K562 (cell line): Measurements from ENCODE around the gene TELO2. TPM values are rescaled to one million over a fixed set of nuclear protein-coding genes. Genes with fewer than 3 reads are reported as not detected.

Experiments used
- ATAC-seq: fragments of 200-7000 bp; cut with Tn5 transposase; 3 replicates; pipeline ENCODE4 v1.9.1; 2020; ENCODE audit warnings: moderate library complexity
- BruUV-seq: library from RNA; stranded (reverse); fragments of 400-500 nt; replicated peaks from 2 replicates; lab custom pipeline; 2021; lab: Mats Ljungman, UMichigan
- CTCF ChIA-PET: fragments of 300-600 bp; formaldehyde crosslinking; extraction: SDS; loops from one replicate; lab custom pipeline; 2021; ENCODE audit warnings: low intra/inter-chr PET ratio; lab: Yijun Ruan, JAX
- POLR2A ChIA-PET: fragments of 300-600, 350-650 bp; sonication (Branson Sonifier 250); formaldehyde crosslinking; extraction: SDS; loops from one replicate; lab custom pipeline; 2021; ENCODE audit warnings: antibody characterized with exemption, inconsistent platforms; lab: Yijun Ruan, JAX
- DNase-seq, 4 experiments: peaks; one replicate each; pipeline versions ENCODE4 v3.0.0 to v3.0.0-alpha.2; 2011 to 2018; ENCODE audit warnings: low spot score in 3 of 4, mixed read lengths in 3 of 4; ENCODE audit errors: extremely low read depth in 1 of 4
- FAIRE-seq: peaks from 2 replicates; lab custom pipeline; 2011; peaks lifted over from hg19 to GRCh38; lab: Jason Lieb, UNC
- H2AFZ ChIP-seq: 2 replicates; pipeline ENCODE4 v1.6.0; 2011; ENCODE audit warnings: low read depth, low read length, control low read depth, inconsistent platforms
- H3K27ac ChIP-seq: fragments of 200-600 bp; 3 replicates; pipeline ENCODE4 v1.8.0; 2011; ENCODE audit warnings: low read depth, mild to moderate bottlenecking, control low read depth, inconsistent platforms, low read length, moderate library complexity, mixed read lengths; ENCODE audit errors: extremely low read depth
- H3K27me3 ChIP-seq, 2 experiments: fragments of 300-600 bp in 1 of 2; 2 replicates in 1 of 2; 3 replicates in 1 of 2; pipeline versions ENCODE4 v1.6.0 to v1.8.0; 2011; ENCODE audit warnings: inconsistent platforms in 2 of 2, low read length in 2 of 2, mild to moderate bottlenecking in 1 of 2, mixed read lengths in 1 of 2, moderate library complexity in 1 of 2; ENCODE audit not compliant: control insufficient read depth in 2 of 2, insufficient read depth in 2 of 2
- H3K36me3 ChIP-seq: fragments of 300-600 bp; 3 replicates; pipeline ENCODE4 v1.8.0; 2011; ENCODE audit warnings: mild to moderate bottlenecking, low read length, inconsistent platforms; ENCODE audit not compliant: control insufficient read depth, insufficient read depth
- H3K4me1 ChIP-seq, 2 experiments: fragments of 200-600 bp in 1 of 2; replicated peaks in 1 of 2; 2 replicates in 1 of 2; 3 replicates in 1 of 2; pipeline versions ENCODE4 v1.5.1 to v1.8.0; 2011; ENCODE audit warnings: inconsistent platforms in 2 of 2, low read length in 2 of 2, mild to moderate bottlenecking in 1 of 2, mixed read lengths in 1 of 2, moderate library complexity in 1 of 2; ENCODE audit not compliant: control insufficient read depth in 2 of 2, insufficient read depth in 2 of 2
- H3K4me2 ChIP-seq: 2 replicates; pipeline ENCODE4 v1.6.1; 2011; ENCODE audit warnings: low read length, control low read depth, inconsistent platforms, mixed read lengths; ENCODE audit not compliant: insufficient read depth
- H3K4me3 ChIP-seq: fragments of 200-600 bp; sonication (generic), shearing (Covaris generic); 2 replicates; pipeline ENCODE4 v1.5.1; 2016; ENCODE audit warnings: control low read depth, inconsistent platforms
- H3K79me2 ChIP-seq: fragments of 200-600 bp; 3 replicates; pipeline ENCODE4 v1.8.0; 2011; ENCODE audit warnings: low read length, inconsistent platforms; ENCODE audit not compliant: control insufficient read depth, insufficient read depth
- H3K9ac ChIP-seq, 2 experiments: 2 replicates each; pipeline versions ENCODE4 v1.6.0 to v1.6.1; 2011; ENCODE audit warnings: low read depth in 2 of 2, low read length in 2 of 2, control low read depth in 1 of 2, inconsistent platforms in 1 of 2, mild to moderate bottlenecking in 1 of 2, mixed read lengths in 1 of 2; ENCODE audit not compliant: insufficient read depth in 1 of 2
- H3K9me1 ChIP-seq: one replicate; pipeline ENCODE4 v1.6.0; 2011; ENCODE audit warnings: inconsistent platforms, mild to moderate bottlenecking, low read length, moderate library complexity; ENCODE audit not compliant: control insufficient read depth, insufficient read depth
- H3K9me3 ChIP-seq: replicated peaks from 2 replicates; pipeline ENCODE4 v1.5.1; 2011; ENCODE audit warnings: low read depth, low read length, inconsistent platforms; ENCODE audit not compliant: control insufficient read depth, insufficient read depth
- H4K20me1 ChIP-seq: replicated peaks from 2 replicates; pipeline ENCODE4 v1.6.1; 2011; ENCODE audit warnings: low read length, inconsistent platforms, mixed read lengths; ENCODE audit not compliant: control insufficient read depth, insufficient read depth
- ATF6 ChIP-seq: sonication (generic); formaldehyde crosslinking; IDR thresholded peaks from 2 replicates; pipeline ENCODE4 v1.4.0; 2020; ENCODE audit warnings: mild to moderate bottlenecking, missing genetic modification reagents
- ELK3 ChIP-seq: fragments of 450-650 bp; formaldehyde crosslinking; IDR thresholded peaks from 2 replicates; pipeline ENCODE4 v1.4.0; 2020; ENCODE audit warnings: mild to moderate bottlenecking
- ERF ChIP-seq: fragments of 450-650 bp; formaldehyde crosslinking; IDR thresholded peaks from 2 replicates; pipeline ENCODE4 v1.4.0; 2020; ENCODE audit warnings: mild to moderate bottlenecking, mixed read lengths
- GABPB2 ChIP-seq: fragments of 250-450 bp; sonication (Bioruptor Pico); conservative IDR thresholded peaks from 2 replicates; pipeline ENCODE4 v1.5.1; 2021; ENCODE audit warnings: mild to moderate bottlenecking
- NFIX ChIP-seq: fragments of 250-450 bp; sonication (Bioruptor Pico); IDR thresholded peaks from 2 replicates; pipeline ENCODE4 v1.4.0; 2020; ENCODE audit warnings: low read depth, mild to moderate bottlenecking, moderate library complexity
- POLR3A ChIP-seq: IDR thresholded peaks from 2 replicates; pipeline ENCODE4 v1.6.1; 2011; ENCODE audit warnings: borderline replicate concordance, mild to moderate bottlenecking, moderate library complexity; ENCODE audit not compliant: insufficient read length, insufficient read depth; ENCODE audit errors: extremely low read depth
- TSC22D4 ChIP-seq: fragments of 450-650 bp; IDR thresholded peaks from 2 replicates; pipeline ENCODE4 v1.6.1; 2016; ENCODE audit warnings: missing genetic modification characterization, missing biosample characterization, control low read depth
- ZC3H4 ChIP-seq: sonication (generic); formaldehyde crosslinking; IDR thresholded peaks from 2 replicates; pipeline ENCODE4 v1.9.0; 2021; ENCODE audit warnings: missing genetic modification reagents, borderline replicate concordance
- ZNF3 ChIP-seq: fragments of 250-450 bp; sonication (Bioruptor Pico); IDR thresholded peaks from 2 replicates; pipeline ENCODE4 v1.5.0; 2021; ENCODE audit warnings: mild to moderate bottlenecking, moderate library complexity
- ZNF507 ChIP-seq: conservative IDR thresholded peaks from 2 replicates; pipeline ENCODE4 v1.6.1; 2017; ENCODE audit warnings: missing genetic modification characterization, missing compliant biosample characterization
- ZNF57 ChIP-seq: fragments of 450-650 bp; formaldehyde crosslinking; IDR thresholded peaks from 2 replicates; pipeline ENCODE4 v1.4.0; 2020; ENCODE audit warnings: mild to moderate bottlenecking, moderate library complexity
- WGBS: fragments of 100-300 bp; shearing (Covaris generic); methylation state at CpG from one replicate; pipeline ENCODE4 v1.1.6; 2016; ENCODE audit warnings: low coverage, mixed read lengths; ENCODE audit not compliant: insufficient coverage; ENCODE audit errors: missing lambda C conversion rate; 5-methylcytosine and 5-hydroxymethylcytosine counted together
- in situ Hi-C: fragments of 300-500 bp; cut with MboI; formaldehyde crosslinking; loops from 4 replicates; pipeline ENCODE4 v1.15.0; 2018; ENCODE audit warnings: inconsistent platforms, mixed read lengths
- intact Hi-C: fragments of 100-400 bp; cut with micrococcal nuclease; formaldehyde crosslinking; loops from 2 replicates; pipeline ENCODE4 v1.14.2; 2022
- polyA plus RNA-seq, 8 experiments: library from polyadenylated mRNA; depleted of rRNA in 4 of 8; stranded (reverse) in 5 of 8; unstranded in 3 of 8; fragments of >200 nt; fragmentation: Nextera tagmentation in 2 of 8; fragmentation: Illumina TruSeq in 1 of 8; extraction: Ambion mirVana in 2 of 8; extraction: Trizol in 1 of 8; gene quantifications; 2 replicates each; pipeline versions ENCODE4 v1.2.1 to v1.2.3, GENCODE V29; 2011 to 2014; ENCODE audit warnings: inconsistent platforms in 1 of 8, missing spikeins in 1 of 8
- total RNA-seq, 7 experiments: library from RNA; depleted of rRNA in 6 of 7; stranded (reverse); fragments of >200 nt in 6 of 7; fragmentation: Illumina TruSeq in 2 of 7; extraction: Trizol in 2 of 7; gene quantifications; 2 replicates each; pipeline versions ENCODE4 v1.2.1 to v1.2.3, GENCODE V29; 2011 to 2021; ENCODE audit warnings: low replicate concordance in 1 of 7

Gene TELO2
- total and polyA plus RNA-seq, 9 of the 15 experiments (the other 6 are each of a cell fraction or from before 2014, with no cell fraction given), result 0.51 to 91.8 (median 14.5) TPM

- TF ChIP-seq ELK3 (CRISPR knock-in tag), result no peak
- no peak for TF ChIP-seq ZC3H4 (CRISPR knock-in tag)
- no peak for TF ChIP-seq ERF (CRISPR knock-in tag)
Observed at GRCh38 chr16:1540556-1540855, 47.3 kb downstream of the TELO2 start (continued).

- Histone ChIP-seq H3K9ac (no peak overlapping the region), H3K79me2 (no peaks in the 10 kb centered on the region), H3K9me1 (no peaks in the 10 kb centered on the region), H3K4me3 (no peak overlapping the region), H3K36me3 (no peaks in the 10 kb centered on the region), H3K9me3 (no peaks in the 10 kb centered on the region), H3K4me1 (peaks cover 11 to 68% of the 10 kb centered on the region in 2 experiments; a peak in 4 of 5 replicates), H3K27ac (no peak overlapping the region), H4K20me1 (no peaks in the 10 kb centered on the region), H3K4me2 (no peak overlapping the region), H3K27me3 (0 out of 5 replicates have a peak, but pooled peaks cover 0 to 4% of the 10 kb centered on the region in 2 experiments), H2AFZ (no peak overlapping the region)
- DNase-seq (no peak), ATAC-seq (no peak), FAIRE-seq (no peak)
- intact Hi-C loops, result no loop called here
- POLR2A ChIA-PET, result no interaction called here
- TF ChIP-seq GABPB2 (CRISPR knock-in tag) (no peak), POLR3A (no peak), TSC22D4 (no peak), NFIX (CRISPR knock-in tag) (no peak), ZNF57 (CRISPR knock-in tag) (no peak), ZNF3 (CRISPR knock-in tag) (no peak), ZNF507 (tag) (no peak), ATF6 (CRISPR knock-in tag) (no peak)
- CTCF ChIA-PET, result no interaction called here
- in situ Hi-C loops, result no loop called here
- no TSS peak for BruUV-seq
- WGBS, result 86% methylated on average over 17 of the region's 41 CpGs
Observed at GRCh38 chr16:1541293-1542165, 48.4 kb downstream of the TELO2 start.
